ENCODE results near the gene LCMT1. TPM values are rescaled to one million over a fixed set of nuclear protein-coding genes. Genes with fewer than 3 reads are reported as not detected.

LCMT1 gene
- total and polyA plus RNA-seq, 2 of the 13 experiments (the other 11 are each of a cell fraction or from before 2014, with no cell fraction given), result 41.2 to 48.7 TPM

GRCh38 chr16:25177831-25178688, 66.5 kb downstream of the LCMT1 start (continued):
- TF ChIP-seq, protein P1, sequence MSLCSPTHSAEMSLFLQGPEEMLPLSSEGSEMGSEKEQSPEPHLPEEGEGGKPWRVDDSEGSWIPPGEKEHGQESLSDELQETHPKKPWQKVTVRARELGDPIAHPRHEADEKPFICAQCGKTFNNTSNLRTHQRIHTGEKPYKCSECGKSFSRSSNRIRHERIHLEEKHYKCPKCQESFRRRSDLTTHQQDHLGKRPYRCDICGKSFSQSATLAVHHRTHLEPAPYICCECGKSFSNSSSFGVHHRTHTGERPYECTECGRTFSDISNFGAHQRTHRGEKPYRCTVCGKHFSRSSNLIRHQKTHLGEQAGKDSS (CRISPR knock-in tag; IDR thresholded peaks at IDR 0.05; ENCODE audit: borderline replicate concordance, low read depth), result peak; percentile 94; the same call in 1 of the 2 replicates
- TF ChIP-seq, protein P2, sequence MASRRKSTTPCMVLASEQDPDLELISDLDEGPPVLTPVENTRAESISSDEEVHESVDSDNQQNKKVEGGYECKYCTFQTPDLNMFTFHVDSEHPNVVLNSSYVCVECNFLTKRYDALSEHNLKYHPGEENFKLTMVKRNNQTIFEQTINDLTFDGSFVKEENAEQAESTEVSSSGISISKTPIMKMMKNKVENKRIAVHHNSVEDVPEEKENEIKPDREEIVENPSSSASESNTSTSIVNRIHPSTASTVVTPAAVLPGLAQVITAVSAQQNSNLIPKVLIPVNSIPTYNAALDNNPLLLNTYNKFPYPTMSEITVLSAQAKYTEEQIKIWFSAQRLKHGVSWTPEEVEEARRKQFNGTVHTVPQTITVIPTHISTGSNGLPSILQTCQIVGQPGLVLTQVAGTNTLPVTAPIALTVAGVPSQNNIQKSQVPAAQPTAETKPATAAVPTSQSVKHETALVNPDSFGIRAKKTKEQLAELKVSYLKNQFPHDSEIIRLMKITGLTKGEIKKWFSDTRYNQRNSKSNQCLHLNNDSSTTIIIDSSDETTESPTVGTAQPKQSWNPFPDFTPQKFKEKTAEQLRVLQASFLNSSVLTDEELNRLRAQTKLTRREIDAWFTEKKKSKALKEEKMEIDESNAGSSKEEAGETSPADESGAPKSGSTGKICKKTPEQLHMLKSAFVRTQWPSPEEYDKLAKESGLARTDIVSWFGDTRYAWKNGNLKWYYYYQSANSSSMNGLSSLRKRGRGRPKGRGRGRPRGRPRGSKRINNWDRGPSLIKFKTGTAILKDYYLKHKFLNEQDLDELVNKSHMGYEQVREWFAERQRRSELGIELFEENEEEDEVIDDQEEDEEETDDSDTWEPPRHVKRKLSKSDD (CRISPR knock-in tag; IDR thresholded peaks at IDR 0.05; ENCODE audit: low read depth), result peak; percentile 97
- 0 out of 2 replicates have a peak, but pooled peaks have one; percentile 44 for TF ChIP-seq NFATC3 (CRISPR knock-in tag; IDR thresholded peaks at IDR 0.05)
- peak; percentile 73; the same call in 1 of the 2 replicates for TF ChIP-seq HNRNPL (IDR thresholded peaks at IDR 0.05; ENCODE audit: low read depth, low read length)
- TF ChIP-seq NFYB (CRISPR knock-in tag; IDR thresholded peaks at IDR 0.05), result peak; percentile 67
- no peak for TF ChIP-seq MAF1 (CRISPR knock-in tag; IDR thresholded peaks at IDR 0.05; ENCODE audit: borderline replicate concordance)
- TF ChIP-seq, protein P3, sequence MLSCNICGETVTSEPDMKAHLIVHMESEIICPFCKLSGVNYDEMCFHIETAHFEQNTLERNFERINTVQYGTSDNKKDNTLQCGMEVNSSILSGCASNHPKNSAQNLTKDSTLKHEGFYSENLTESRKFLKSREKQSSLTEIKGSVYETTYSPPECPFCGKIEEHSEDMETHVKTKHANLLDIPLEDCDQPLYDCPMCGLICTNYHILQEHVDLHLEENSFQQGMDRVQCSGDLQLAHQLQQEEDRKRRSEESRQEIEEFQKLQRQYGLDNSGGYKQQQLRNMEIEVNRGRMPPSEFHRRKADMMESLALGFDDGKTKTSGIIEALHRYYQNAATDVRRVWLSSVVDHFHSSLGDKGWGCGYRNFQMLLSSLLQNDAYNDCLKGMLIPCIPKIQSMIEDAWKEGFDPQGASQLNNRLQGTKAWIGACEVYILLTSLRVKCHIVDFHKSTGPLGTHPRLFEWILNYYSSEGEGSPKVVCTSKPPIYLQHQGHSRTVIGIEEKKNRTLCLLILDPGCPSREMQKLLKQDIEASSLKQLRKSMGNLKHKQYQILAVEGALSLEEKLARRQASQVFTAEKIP (CRISPR knock-in tag; IDR thresholded peaks at IDR 0.05; ENCODE audit: borderline replicate concordance), result no peak
- peak; percentile 25; the same call in 1 of the 2 replicates for TF ChIP-seq ZNF713 (CRISPR knock-in tag; IDR thresholded peaks at IDR 0.05)
- TF ChIP-seq ZNF816 (CRISPR knock-in tag; IDR thresholded peaks at IDR 0.05; ENCODE audit: borderline replicate concordance), result no peak; the same call in 1 of the 2 replicates
- TF ChIP-seq ZBTB40 (IDR thresholded peaks at IDR 0.05), result no peak
- TF ChIP-seq ZBTB40 (CRISPR knock-in tag; IDR thresholded peaks at IDR 0.05), result peak; percentile 99
- TF ChIP-seq SNAPC2 (CRISPR knock-in tag; IDR thresholded peaks at IDR 0.05), result peak; percentile 93; the same call in 1 of the 2 replicates
- no peak; the same call in 1 of the 2 replicates for TF ChIP-seq NR1H2 (CRISPR knock-in tag; IDR thresholded peaks at IDR 0.05; ENCODE audit: borderline replicate concordance, low read depth)
